Parathyroid adenoma (tissue), 2 donors: ENCODE measurements around the gene TBC1D16.

Source experiments
- H2AFZ ChIP-seq: fragments of 300-600 bp; sonication (generic); one replicate; pipeline ENCODE4 v1.7.0; 2017; ENCODE audit warnings: antibody characterized with exemption, mild to moderate bottlenecking
- H3K27ac ChIP-seq: fragments of 300-600 bp; sonication (generic); one replicate; pipeline ENCODE4 v1.7.0; 2017
- H3K27me3 ChIP-seq: fragments of 300-600 bp; sonication (generic); one replicate; pipeline ENCODE4 v1.7.0; 2017; ENCODE audit warnings: low read length; ENCODE audit not compliant: control insufficient read depth, insufficient read depth
- H3K36me3 ChIP-seq: fragments of 300-600 bp; sonication (generic); one replicate; pipeline ENCODE4 v1.7.0; 2017; ENCODE audit warnings: low read length; ENCODE audit not compliant: control insufficient read depth, insufficient read depth
- H3K4me1 ChIP-seq: fragments of 300-600 bp; sonication (generic); one replicate; pipeline ENCODE4 v1.7.0; 2017; ENCODE audit warnings: control low read depth
- H3K4me2 ChIP-seq: fragments of 300-600 bp; sonication (generic); one replicate; pipeline ENCODE4 v1.7.0; 2017; ENCODE audit warnings: low read length
- H3K4me3 ChIP-seq: fragments of 300-600 bp; sonication (generic); one replicate; pipeline ENCODE4 v1.7.0; 2017; ENCODE audit warnings: low read depth, low read length
- H3K79me2 ChIP-seq: fragments of 300-600 bp; sonication (generic); one replicate; pipeline ENCODE4 v1.7.0; 2017; ENCODE audit warnings: control low read depth
- H3K9ac ChIP-seq: fragments of 300-600 bp; sonication (generic); one replicate; pipeline ENCODE4 v1.7.0; 2017; ENCODE audit warnings: mild to moderate bottlenecking
- H3K9me3 ChIP-seq: fragments of 300-600 bp; sonication (generic); one replicate; pipeline ENCODE4 v1.7.0; 2017; ENCODE audit warnings: low read length; ENCODE audit not compliant: control insufficient read depth
- CTCF ChIP-seq: fragments of 300-600 bp; sonication (generic); IDR thresholded peaks from one replicate; pipeline ENCODE4 v1.7.0; 2017; ENCODE audit warnings: antibody characterized with exemption, mild to moderate bottlenecking
- donor health status: primary hyperparathyroidism.

TBC1D16 gene

GRCh38 chr17:79909121-79909520 is 126.6 kb downstream of the TBC1D16 start:
- Histone ChIP-seq H3K79me2 (no peaks in the 10 kb centered on the region), H3K9me3 (no peaks in the 10 kb centered on the region), H3K27me3 (no peaks in the 10 kb centered on the region), H2AFZ (no peak overlapping the region), H3K4me2 (no peak overlapping the region), H3K4me1 (no peaks in the 10 kb centered on the region), H3K4me3 (no peak overlapping the region), H3K36me3 (no peaks in the 10 kb centered on the region), H3K27ac (no peak overlapping the region), H3K9ac (no peak overlapping the region)
- no peak for TF ChIP-seq CTCF

- no peak overlapping the region for H3K9ac ChIP-seq
Measured at GRCh38 chr17:79907850-79908249, 127.8 kb downstream of the TBC1D16 start.

GRCh38 chr17:79907217-79907715 is 128.4 kb downstream of the TBC1D16 start:
- Histone ChIP-seq H3K36me3 (no peaks in the 10 kb centered on the region), H2AFZ (no peak overlapping the region), H3K4me2 (no peak overlapping the region), H3K9me3 (no peaks in the 10 kb centered on the region), H3K79me2 (no peaks in the 10 kb centered on the region), H3K9ac (no peak overlapping the region), H3K4me1 (no peaks in the 10 kb centered on the region), H3K27me3 (no peaks in the 10 kb centered on the region), H3K27ac (no peak overlapping the region), H3K4me3 (no peak overlapping the region)
- TF ChIP-seq CTCF, result no peak

More at GRCh38 chr17:79907850-79908249, 127.8 kb downstream of the TBC1D16 start:
- no peaks in the 10 kb centered on the region for H3K79me2 ChIP-seq
- no peaks in the 10 kb centered on the region for H3K27me3 ChIP-seq
- no peak overlapping the region for H3K4me3 ChIP-seq
- no peak overlapping the region for H3K27ac ChIP-seq
- no peaks in the 10 kb centered on the region for H3K4me1 ChIP-seq
- no peak for TF ChIP-seq CTCF
- H3K4me2 ChIP-seq, result no peak overlapping the region
- H3K9me3 ChIP-seq, result no peaks in the 10 kb centered on the region
- H2AFZ ChIP-seq, result no peak overlapping the region
- H3K36me3 ChIP-seq, result no peaks in the 10 kb centered on the region

GRCh38 chr17:79905832-79906231 is 129.8 kb downstream of the TBC1D16 start:
- H3K9me3 ChIP-seq, result no peaks in the 10 kb centered on the region
- no peak overlapping the region for H3K27ac ChIP-seq
- H3K79me2 ChIP-seq, result no peaks in the 10 kb centered on the region
- H3K4me1 ChIP-seq, result no peaks in the 10 kb centered on the region
- H3K4me2 ChIP-seq, result no peak overlapping the region
- no peaks in the 10 kb centered on the region for H3K36me3 ChIP-seq
- H3K9ac ChIP-seq, result no peak overlapping the region
- no peak overlapping the region for H2AFZ ChIP-seq
- no peak overlapping the region for H3K4me3 ChIP-seq
- H3K27me3 ChIP-seq, result no peaks in the 10 kb centered on the region
- TF ChIP-seq CTCF, result no peak

- Histone ChIP-seq H2AFZ (no peak overlapping the region), H3K4me1 (no peaks in the 10 kb centered on the region), H3K36me3 (no peaks in the 10 kb centered on the region), H3K9ac (no peak overlapping the region), H3K9me3 (no peaks in the 10 kb centered on the region), H3K4me2 (no peak overlapping the region), H3K4me3 (no peak overlapping the region), H3K27me3 (no peaks in the 10 kb centered on the region), H3K79me2 (no peaks in the 10 kb centered on the region), H3K27ac (no peak overlapping the region)
- no peak for TF ChIP-seq CTCF
Measured at GRCh38 chr17:79904865-79905264, 130.8 kb downstream of the TBC1D16 start.
